GM12892 (cell line): ENCODE results near the gene PTPN11. TPM values are rescaled to one million over a fixed set of nuclear protein-coding genes. Genes with fewer than 3 reads are reported as not detected.
"Not testable (repeated sequence)": the region's sequence is repeated elsewhere in the genome, so short reads cannot be mapped to it uniquely, and the experiment has no call there.

Experiments used
- DNase-seq: peaks from one replicate; pipeline ENCODE4 v3.0.0; 2011; ENCODE audit not compliant: insufficient read length
- FAIRE-seq: peaks from 2 replicates; lab custom pipeline; 2011; peaks lifted over from hg19 to GRCh38; lab: Jason Lieb, UNC
- POLR2A ChIP-seq: IDR thresholded peaks from 2 replicates; pipeline ENCODE4 v1.6.1; 2011; ENCODE audit warnings: low read depth, low read length, control low read depth
- POLR2AphosphoS5 ChIP-seq: IDR thresholded peaks from 2 replicates; pipeline ENCODE4 v1.6.1; 2011; ENCODE audit warnings: low read depth, low read length, control low read depth
- TAF1 ChIP-seq: IDR thresholded peaks from 2 replicates; pipeline ENCODE4 v1.6.1; 2011; ENCODE audit warnings: low read depth, mild to moderate bottlenecking, control low read depth, low read length, borderline replicate concordance
- polyA plus RNA-seq: library from polyadenylated mRNA; unstranded; fragments of >200 nt; gene quantifications from one replicate; pipeline ENCODE4 v1.2.1, GENCODE V29; 2012; ENCODE audit warnings: missing spikeins, inconsistent platforms; ENCODE audit not compliant: missing spikeins

PTPN11 gene
- 36.7 TPM for polyA plus RNA-seq

DNA sequence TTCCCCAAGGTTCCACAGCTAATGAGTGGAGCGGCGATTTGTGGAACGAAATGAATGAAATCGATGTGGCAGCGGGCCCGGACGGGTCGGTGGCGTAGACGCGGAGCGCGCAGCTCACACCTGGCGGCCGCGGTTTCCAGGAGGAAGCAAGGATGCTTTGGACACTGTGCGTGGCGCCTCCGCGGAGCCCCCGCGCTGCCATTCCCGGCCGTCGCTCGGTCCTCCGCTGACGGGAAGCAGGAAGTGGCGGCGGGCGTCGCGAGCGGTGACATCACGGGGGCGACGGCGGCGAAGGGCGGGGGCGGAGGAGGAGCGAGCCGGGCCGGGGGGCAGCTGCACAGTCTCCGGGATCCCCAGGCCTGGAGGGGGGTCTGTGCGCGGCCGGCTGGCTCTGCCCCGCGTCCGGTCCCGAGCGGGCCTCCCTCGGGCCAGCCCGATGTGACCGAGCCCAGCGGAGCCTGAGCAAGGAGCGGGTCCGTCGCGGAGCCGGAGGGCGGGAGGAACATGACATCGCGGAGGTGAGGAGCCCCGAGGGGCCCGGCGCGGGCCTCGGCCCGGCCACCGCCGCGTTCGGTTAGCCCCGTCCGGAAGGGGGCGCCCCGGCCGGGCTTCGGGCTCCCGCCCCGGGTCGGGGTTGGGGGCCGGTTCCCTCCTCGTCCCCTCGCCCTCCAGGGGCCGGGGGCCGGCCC, at the start of gene PTPN11:
Gene PTPN11, plus strand, starts transcription at position 340 of the 689 bp plus-strand sequence. Its CDS starts 165 bp downstream, at position 505.
- FAIRE-seq (peak; percentile 81), DNase-seq (peak; percentile 70)
- TF ChIP-seq POLR2A = peak; percentile 98
- peak; percentile 96 for TF ChIP-seq POLR2AphosphoS5
- peak; percentile 79 for TF ChIP-seq TAF1

DNA sequence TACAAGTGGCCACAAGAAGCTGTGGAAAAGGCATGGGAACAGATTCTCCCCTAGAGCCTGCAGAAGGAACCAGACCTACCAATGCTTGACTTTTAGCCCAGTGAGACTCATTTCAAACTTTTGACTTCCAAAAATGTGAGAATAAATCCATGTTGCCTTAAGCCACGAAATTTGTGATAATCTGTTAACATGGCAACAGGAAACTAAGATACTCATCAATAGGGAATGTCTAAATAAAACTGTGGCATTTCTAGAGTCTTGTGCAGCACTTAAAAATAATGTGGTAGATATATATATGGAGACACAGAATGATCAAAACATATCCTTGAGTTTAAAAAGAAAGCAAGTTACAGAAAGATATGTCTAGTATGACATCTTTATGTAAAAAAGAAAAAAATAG, 48.5 kb upstream of the PTPN11 start:
- DNase-seq (no peak), FAIRE-seq (no peak)
- TF ChIP-seq POLR2A (no peak), POLR2AphosphoS5 (no peak), TAF1 (no peak)

DNA sequence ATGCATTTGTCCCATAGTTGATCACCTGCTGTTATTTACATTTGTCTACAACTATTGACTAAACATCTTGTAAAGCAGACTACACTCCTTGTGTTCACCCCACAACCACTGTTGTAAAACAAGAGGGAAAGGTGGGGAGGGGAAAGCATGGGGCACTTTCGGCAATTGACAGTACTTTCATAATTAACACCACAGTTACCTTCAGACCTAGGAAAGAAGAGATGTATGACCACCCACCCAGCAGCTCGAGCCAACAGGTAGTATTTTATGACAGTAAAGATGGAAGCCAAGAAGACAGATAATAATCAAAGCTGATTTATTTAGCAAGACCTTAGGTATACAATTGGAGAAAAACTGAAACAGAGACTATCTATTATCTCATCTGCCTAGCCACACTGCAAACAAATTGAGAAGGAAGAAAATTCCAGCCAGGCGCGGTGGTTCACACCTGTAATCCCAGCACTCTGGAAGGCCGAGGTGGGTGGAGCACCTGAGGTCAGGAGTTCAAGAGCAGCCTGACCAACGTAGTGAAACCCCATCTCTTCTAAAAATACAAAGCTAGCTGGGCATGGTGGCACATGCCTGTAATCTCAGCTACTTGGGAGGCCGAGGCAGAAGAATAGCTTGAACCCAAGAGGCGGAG, 47.8 kb upstream of the PTPN11 start:
- DNase-seq = no peak
- no peak for FAIRE-seq
- no peak for TF ChIP-seq TAF1
- no peak for TF ChIP-seq POLR2A
- TF ChIP-seq POLR2AphosphoS5 = no peak

DNA sequence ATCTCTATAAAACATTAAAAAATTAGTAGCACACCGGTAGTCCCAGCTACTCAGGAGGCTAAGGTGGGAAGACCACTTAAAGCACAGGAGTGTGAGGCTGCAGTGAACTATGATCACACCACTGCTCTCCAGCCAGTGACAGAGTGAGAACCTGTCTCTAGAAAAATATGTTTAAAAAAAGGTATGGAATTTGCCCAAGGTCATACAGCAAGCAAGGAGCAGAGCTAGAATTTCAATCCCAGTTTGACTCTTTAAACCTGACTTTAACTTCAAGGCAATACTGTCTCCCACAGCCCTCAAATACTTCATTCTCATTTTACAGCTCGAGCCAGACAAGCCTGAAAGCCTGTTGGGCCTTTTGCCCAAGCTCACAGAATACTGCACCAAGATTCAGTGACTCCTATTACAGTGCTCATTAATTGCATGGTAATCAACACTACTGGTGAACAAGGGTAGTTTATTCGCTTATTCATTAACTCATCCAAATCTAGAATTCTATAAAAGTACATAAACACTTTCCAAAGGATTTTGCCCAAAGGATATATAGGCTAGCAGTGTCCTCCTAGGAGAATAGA, 44.5 kb upstream of the PTPN11 start:
- TF ChIP-seq POLR2A (no peak), POLR2AphosphoS5 (no peak), TAF1 (no peak)
- FAIRE-seq (no peak), DNase-seq (no peak)

DNA sequence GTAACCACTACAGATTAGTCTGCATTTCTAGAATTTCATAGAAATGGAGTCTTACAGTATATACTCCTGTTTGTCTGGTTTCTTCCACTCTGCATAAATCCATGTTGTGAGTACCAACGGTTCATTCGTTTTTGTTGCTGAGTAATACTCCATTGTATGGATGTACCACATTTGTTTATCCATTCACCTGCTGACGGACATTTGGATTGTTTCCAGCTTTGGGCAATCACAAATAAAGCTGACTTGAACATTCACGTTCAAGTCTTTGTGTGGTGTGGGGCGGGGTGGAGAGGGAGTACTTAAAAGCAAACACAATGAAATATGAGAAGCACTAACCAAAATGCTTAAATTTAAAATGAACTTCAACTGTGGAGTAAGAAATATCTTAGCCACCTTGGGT, 43.6 kb upstream of the PTPN11 start:
- FAIRE-seq = no peak
- no peak for TF ChIP-seq POLR2A
- TF ChIP-seq TAF1 = no peak
- DNase-seq = no peak

DNA sequence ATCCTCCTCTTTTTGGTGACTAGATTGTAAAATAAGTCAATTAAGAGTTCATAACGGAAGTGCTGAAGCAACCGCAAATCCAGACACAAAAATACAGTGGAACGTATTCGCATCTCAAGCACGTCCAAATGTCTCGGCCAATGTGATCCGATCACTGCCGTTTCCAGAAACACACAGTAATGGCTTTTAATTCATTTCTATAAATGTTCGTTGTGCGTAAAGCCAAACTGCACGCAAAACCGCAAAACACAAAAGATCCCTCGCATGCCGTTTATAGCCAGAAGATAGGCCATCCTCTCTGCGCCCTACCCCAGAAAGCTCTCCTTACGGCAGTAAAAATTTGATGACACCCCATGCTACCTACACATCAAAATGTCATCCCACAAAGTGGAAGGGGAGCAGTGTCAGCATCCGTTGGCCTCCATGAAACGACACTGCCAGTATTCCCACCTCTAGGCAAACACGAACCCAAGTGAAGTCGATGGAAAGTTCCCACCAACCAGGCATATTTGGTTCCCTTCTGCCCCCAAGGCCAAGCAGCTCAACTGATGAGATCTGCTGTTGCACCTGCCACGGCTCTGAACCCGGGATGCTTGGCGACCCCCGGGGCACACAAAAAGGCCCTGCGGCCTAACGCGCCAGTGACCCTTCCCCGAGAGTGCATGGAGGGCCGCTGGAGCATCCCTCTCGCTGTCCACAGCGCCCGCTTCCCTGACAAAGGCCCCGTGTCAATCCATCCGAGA, 37.9 kb upstream of the PTPN11 start:
- TF ChIP-seq POLR2AphosphoS5 (no peak), TAF1 (no peak), POLR2A (no peak)
- DNase-seq = no peak
- peak; percentile 51 for FAIRE-seq

DNA sequence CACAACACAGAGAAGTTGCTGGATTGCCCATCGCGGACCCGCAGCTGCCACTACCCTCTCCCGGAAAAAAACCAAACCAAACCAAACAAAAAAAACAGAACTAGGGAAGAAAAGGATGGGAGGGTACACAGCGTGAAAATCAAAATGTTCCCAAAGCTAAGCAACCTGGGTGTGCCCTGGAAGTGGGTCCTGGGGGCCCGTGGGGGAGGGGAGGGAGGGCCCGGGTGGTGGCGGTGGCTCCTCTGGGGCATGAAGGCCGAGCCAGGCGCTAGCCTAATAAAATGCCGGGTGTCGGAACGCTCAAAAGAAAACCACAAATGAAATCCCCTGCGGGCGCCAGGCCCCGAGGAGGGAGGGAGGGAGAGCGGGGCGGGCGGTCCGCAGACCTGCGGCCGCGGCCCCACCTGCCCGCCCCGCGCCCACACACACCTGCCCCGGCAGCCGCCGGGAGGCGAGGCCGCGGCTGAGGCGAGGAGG, 37.3 kb upstream of the PTPN11 start:
- TF ChIP-seq POLR2A = no peak
- no peak for TF ChIP-seq POLR2AphosphoS5
- no peak for TF ChIP-seq TAF1
- DNase-seq (peak; percentile 58), FAIRE-seq (peak; percentile 69)

DNA sequence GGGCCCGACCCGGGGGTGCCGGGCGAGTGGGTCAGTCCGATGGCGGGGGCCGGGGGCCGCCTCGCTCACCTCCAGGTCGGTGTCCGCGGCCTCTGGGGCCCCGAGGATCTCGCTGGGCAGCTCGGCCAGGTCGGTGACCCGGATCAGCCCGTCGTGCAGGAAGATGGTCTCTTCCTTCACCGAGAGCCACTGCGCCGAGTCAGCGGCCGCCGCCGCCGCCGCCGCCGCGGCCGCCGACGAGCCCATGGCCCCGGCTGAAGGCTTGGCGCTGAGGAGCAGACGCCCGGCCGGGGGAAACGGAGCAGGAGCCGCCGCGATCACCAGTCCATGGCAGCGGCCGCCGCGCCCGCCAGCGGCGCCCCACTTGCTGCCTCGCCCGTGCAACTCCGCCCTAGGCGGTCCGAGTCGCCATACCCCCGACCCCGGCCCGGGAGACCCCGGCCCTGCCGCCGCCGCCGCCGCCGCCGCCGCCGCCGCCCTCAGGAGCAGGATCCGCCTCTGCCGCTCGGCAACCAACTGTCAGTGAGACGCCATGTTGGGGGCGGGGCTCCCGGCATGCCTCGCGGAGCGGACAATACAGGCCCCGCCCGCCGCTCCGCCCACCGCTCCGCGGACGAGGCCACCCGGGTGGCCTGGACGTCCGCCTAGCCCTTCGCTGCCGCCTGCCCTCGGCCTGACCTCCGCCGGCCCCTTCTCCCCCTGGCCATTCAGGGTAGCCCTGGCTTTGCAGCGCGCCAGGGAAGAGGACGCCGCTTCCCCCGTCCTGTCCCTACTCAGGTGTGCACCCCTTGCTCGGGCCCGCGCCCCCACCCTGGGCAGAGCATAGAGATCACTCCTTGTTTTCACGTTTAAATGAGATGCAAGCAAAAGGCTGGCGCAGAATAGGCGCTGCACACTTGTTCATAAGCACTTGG, 36.6 kb upstream of the PTPN11 start, which contains the start of gene HECTD4:
Gene HECTD4, minus strand, starts transcription at position 549 of the 914 bp plus-strand sequence. Its CDS starts 303 bp downstream, at position 246.
- peak; percentile 92 for DNase-seq
- peak; percentile 95 for FAIRE-seq
- TF ChIP-seq TAF1 (peak; percentile 62; the same call in 1 of the 2 replicates), POLR2A (peak; percentile 85), POLR2AphosphoS5 (peak; percentile 78)

DNA sequence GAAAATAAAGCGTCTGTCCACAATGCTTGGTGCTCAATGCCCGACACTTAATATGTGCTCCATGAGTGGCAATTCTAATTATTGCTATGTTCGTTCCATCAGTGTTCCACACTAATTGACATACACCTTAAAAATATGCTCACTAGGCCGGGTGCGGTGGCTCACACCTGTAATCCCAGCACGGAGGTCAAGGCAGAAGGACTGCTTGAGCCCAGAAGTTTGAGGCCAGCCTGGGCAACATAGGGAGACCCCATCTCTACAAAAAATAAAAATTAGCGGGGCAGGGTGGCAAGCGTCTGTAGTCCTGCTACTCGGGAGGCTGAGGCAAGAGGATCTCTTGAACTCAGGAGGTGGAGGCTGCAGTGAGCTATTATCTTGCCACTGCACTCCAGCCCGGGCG, 35.9 kb upstream of the PTPN11 start:
- TF ChIP-seq TAF1 (no peak), POLR2AphosphoS5 (no peak), POLR2A (no peak)
- no peak for DNase-seq
- no peak for FAIRE-seq

DNA sequence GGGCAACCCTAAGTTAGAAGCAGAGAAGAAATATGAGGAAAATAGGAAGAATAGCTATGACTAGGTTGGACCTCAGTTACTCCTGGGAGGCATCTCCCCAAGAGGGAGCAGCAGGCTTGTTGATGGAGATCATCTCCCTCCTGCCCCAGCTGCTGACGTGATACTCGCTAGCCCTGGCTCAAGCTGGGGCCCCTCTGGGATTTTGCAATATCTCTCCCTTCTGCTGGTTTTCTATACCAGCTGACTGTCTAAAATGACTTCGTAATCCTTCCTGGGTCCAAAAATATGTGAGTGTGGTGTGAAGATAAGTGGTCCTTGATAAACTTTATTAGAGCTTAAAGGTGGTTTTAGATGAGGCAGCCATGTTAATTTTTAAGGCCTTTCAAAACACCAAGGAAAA, 32.0 kb upstream of the PTPN11 start:
- FAIRE-seq = peak; percentile 5
- no peak for DNase-seq
- no peak for TF ChIP-seq POLR2AphosphoS5
- no peak for TF ChIP-seq POLR2A
- no peak for TF ChIP-seq TAF1

DNA sequence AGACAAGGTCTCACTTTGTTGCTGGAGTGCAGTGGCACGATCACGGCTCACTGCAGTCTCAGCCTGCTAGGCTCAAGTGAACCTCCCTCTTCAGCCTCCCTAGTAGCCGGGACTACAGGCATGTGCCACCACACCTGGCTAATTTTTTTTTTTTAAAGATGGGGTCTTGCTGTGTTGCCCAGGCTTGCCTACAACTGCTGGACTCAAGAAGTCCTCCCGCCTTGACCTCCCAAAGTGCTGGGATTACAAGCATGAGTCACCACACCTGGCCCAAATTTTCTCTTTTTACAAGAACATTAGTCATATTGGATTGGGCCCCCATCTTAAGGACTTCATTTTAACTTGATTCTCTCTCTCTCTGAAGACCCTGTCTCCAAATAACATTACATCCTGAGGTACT, 29.5 kb upstream of the PTPN11 start:
- DNase-seq = no peak
- no peak for FAIRE-seq
- TF ChIP-seq TAF1 = no peak

DNA sequence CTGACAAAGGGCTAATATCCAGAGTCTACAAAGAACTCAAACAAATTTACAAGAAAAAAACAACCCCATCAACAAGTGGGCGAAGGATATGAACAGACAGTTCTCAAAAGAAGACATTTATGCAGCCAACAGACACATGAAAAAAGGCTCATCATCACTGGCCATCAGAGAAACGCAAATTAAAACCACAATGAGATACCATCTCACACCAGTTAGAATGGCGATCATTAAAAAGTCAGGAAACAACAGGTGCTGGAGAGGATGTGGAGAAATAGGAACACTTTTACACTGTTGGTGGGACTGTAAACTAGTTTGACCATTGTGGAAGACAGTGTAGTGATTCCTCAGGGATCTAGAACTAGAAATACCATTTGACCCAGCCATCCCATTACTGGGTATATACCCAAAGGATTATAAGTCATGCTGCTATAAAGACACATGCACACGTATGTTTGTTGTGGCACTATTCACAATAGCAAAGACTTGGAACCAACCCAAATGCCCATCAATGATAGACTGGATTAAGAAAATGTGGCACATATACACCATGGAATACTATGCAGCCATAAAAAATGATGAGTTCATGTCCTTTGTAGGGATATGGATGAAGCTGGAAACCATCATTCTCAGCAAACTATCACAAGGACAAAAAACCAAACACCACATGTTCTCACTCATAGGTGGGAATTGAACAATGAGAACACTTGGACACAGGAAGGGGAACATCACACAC, 28.7 kb upstream of the PTPN11 start:
- FAIRE-seq, DNase-seq: not testable (repeated sequence)
